ENCODE measurements around the gene HPN.
"Not testable (repeated sequence)": the region's sequence is repeated elsewhere in the genome, so short reads cannot be mapped to it uniquely, and the experiment has no call there.

The HPN gene

GRCh38 chr19:35051268-35051667 lies 9.7 kb downstream of the HPN start:
- peaks cover 11% of the 10 kb centered on the region for H3K4me1 ChIP-seq (ENCODE audit: insufficient read depth, low read length)
- not testable (repeated sequence) for H3K9ac ChIP-seq (ENCODE audit: low read depth, low read length); H3K9me3 ChIP-seq (ENCODE audit: control insufficient read depth, insufficient read depth, low read length); H3K36me3 ChIP-seq (ENCODE audit: insufficient read depth, low read length)

GRCh38 chr19:35051796-35052195 lies 10.3 kb downstream of the HPN start:
- Histone ChIP-seq H3K9ac (ENCODE audit: low read depth, low read length) (no peak overlapping the region), H3K36me3 (ENCODE audit: insufficient read depth, low read length) (no peaks in the 10 kb centered on the region), H3K9me3 (ENCODE audit: control insufficient read depth, insufficient read depth, low read length) (no peaks in the 10 kb centered on the region), H3K4me1 (ENCODE audit: insufficient read depth, low read length) (peaks cover 16% of the 10 kb centered on the region)

- Histone ChIP-seq H3K9me3 (ENCODE audit: control insufficient read depth, insufficient read depth, low read length) (no peaks in the 10 kb centered on the region), H3K9ac (ENCODE audit: low read depth, low read length) (no peak overlapping the region), H3K4me1 (ENCODE audit: insufficient read depth, low read length) (peaks cover 16% of the 10 kb centered on the region), H3K36me3 (ENCODE audit: insufficient read depth, low read length) (no peaks in the 10 kb centered on the region)
These were observed 11.2 kb downstream of the HPN start for GRCh38 chr19:35052599-35053190.

- H3K4me1 ChIP-seq (ENCODE audit: insufficient read depth, low read length), result peaks cover 14% of the 10 kb centered on the region
- H3K9me3 ChIP-seq (ENCODE audit: control insufficient read depth, insufficient read depth, low read length), result no peaks in the 10 kb centered on the region
- no peak overlapping the region for H3K9ac ChIP-seq (ENCODE audit: low read depth, low read length)
- no peaks in the 10 kb centered on the region for H3K36me3 ChIP-seq (ENCODE audit: insufficient read depth, low read length)
These were observed 12.3 kb downstream of the HPN start for GRCh38 chr19:35053667-35054293.

GRCh38 chr19:35054626-35055025 lies 13.1 kb downstream of the HPN start:
- H3K4me1 ChIP-seq (ENCODE audit: insufficient read depth, low read length), result peaks cover 10% of the 10 kb centered on the region

GRCh38 chr19:35055715-35056179 lies 14.2 kb downstream of the HPN start:
- H3K9me3 ChIP-seq (ENCODE audit: control insufficient read depth, insufficient read depth, low read length), result no peaks in the 10 kb centered on the region
- H3K4me1 ChIP-seq (ENCODE audit: insufficient read depth, low read length), result peaks cover 10% of the 10 kb centered on the region
- no peak overlapping the region for H3K9ac ChIP-seq (ENCODE audit: low read depth, low read length)
- no peaks in the 10 kb centered on the region for H3K36me3 ChIP-seq (ENCODE audit: insufficient read depth, low read length)

More at GRCh38 chr19:35054626-35055025, 13.1 kb downstream of the HPN start:
- no peak overlapping the region for H3K9ac ChIP-seq (ENCODE audit: low read depth, low read length)
- no peaks in the 10 kb centered on the region for H3K9me3 ChIP-seq (ENCODE audit: control insufficient read depth, insufficient read depth, low read length)
- H3K36me3 ChIP-seq (ENCODE audit: insufficient read depth, low read length), result no peaks in the 10 kb centered on the region

- no peak overlapping the region for H3K9ac ChIP-seq (ENCODE audit: low read depth, low read length)
- H3K9me3 ChIP-seq (ENCODE audit: control insufficient read depth, insufficient read depth, low read length), result no peaks in the 10 kb centered on the region
- peaks cover 10% of the 10 kb centered on the region for H3K4me1 ChIP-seq (ENCODE audit: insufficient read depth, low read length)
- no peaks in the 10 kb centered on the region for H3K36me3 ChIP-seq (ENCODE audit: insufficient read depth, low read length)
These were observed 15.1 kb downstream of the HPN start for GRCh38 chr19:35056513-35057063.

- peaks cover 7% of the 10 kb centered on the region for H3K4me1 ChIP-seq (ENCODE audit: insufficient read depth, low read length)
- no peaks in the 10 kb centered on the region for H3K36me3 ChIP-seq (ENCODE audit: insufficient read depth, low read length)
- no peaks in the 10 kb centered on the region for H3K9me3 ChIP-seq (ENCODE audit: control insufficient read depth, insufficient read depth, low read length)
These were observed 16.8 kb downstream of the HPN start for GRCh38 chr19:35058370-35058769.

GRCh38 chr19:35059006-35059798 lies 17.7 kb downstream of the HPN start:
- no peaks in the 10 kb centered on the region for H3K9me3 ChIP-seq (ENCODE audit: control insufficient read depth, insufficient read depth, low read length)

More at GRCh38 chr19:35058370-35058769, 16.8 kb downstream of the HPN start:
- H3K9ac ChIP-seq (ENCODE audit: low read depth, low read length), result no peak overlapping the region

GRCh38 chr19:35059799-35060091 lies 18.2 kb downstream of the HPN start:
- H3K36me3 ChIP-seq (ENCODE audit: insufficient read depth, low read length), result no peaks in the 10 kb centered on the region
- H3K9ac ChIP-seq (ENCODE audit: low read depth, low read length), result no peak overlapping the region

More at GRCh38 chr19:35059006-35059798, 17.7 kb downstream of the HPN start:
- Histone ChIP-seq H3K36me3 (ENCODE audit: insufficient read depth, low read length) (no peaks in the 10 kb centered on the region), H3K9ac (ENCODE audit: low read depth, low read length) (no peak overlapping the region), H3K4me1 (ENCODE audit: insufficient read depth, low read length) (peaks cover 7% of the 10 kb centered on the region)

GRCh38 chr19:35060160-35060855 lies 18.8 kb downstream of the HPN start:
- H3K9ac ChIP-seq (ENCODE audit: low read depth, low read length), result no peak overlapping the region
- no peaks in the 10 kb centered on the region for H3K9me3 ChIP-seq (ENCODE audit: control insufficient read depth, insufficient read depth, low read length)
- peaks cover 7% of the 10 kb centered on the region for H3K4me1 ChIP-seq (ENCODE audit: insufficient read depth, low read length)
- no peaks in the 10 kb centered on the region for H3K36me3 ChIP-seq (ENCODE audit: insufficient read depth, low read length)

More at GRCh38 chr19:35059799-35060091, 18.2 kb downstream of the HPN start:
- Histone ChIP-seq H3K9me3 (ENCODE audit: control insufficient read depth, insufficient read depth, low read length) (no peaks in the 10 kb centered on the region), H3K4me1 (ENCODE audit: insufficient read depth, low read length) (peaks cover 7% of the 10 kb centered on the region)

GRCh38 chr19:35061583-35062373 lies 20.3 kb downstream of the HPN start:
- H3K9ac ChIP-seq (ENCODE audit: low read depth, low read length), result no peak overlapping the region
- H3K4me1 ChIP-seq (ENCODE audit: insufficient read depth, low read length), result no peaks in the 10 kb centered on the region; the same call in 1 of the 2 replicates
- no peaks in the 10 kb centered on the region for H3K9me3 ChIP-seq (ENCODE audit: control insufficient read depth, insufficient read depth, low read length)
- H3K36me3 ChIP-seq (ENCODE audit: insufficient read depth, low read length), result no peaks in the 10 kb centered on the region

GRCh38 chr19:35062942-35063341 lies 21.4 kb downstream of the HPN start:
- H3K9me3 ChIP-seq (ENCODE audit: control insufficient read depth, insufficient read depth, low read length), result no peaks in the 10 kb centered on the region
- no peaks in the 10 kb centered on the region for H3K36me3 ChIP-seq (ENCODE audit: insufficient read depth, low read length)
- H3K9ac ChIP-seq (ENCODE audit: low read depth, low read length), result no peak overlapping the region
- H3K4me1 ChIP-seq (ENCODE audit: insufficient read depth, low read length), result no peaks in the 10 kb centered on the region; the same call in 1 of the 2 replicates

All from ES-I3 (cell line).